ENCODE data around the gene PTPN13.

GRCh38 chr4:86565651-86566050, 28.5 kb upstream of the PTPN13 start:
- TF ChIP-seq, protein P1, sequence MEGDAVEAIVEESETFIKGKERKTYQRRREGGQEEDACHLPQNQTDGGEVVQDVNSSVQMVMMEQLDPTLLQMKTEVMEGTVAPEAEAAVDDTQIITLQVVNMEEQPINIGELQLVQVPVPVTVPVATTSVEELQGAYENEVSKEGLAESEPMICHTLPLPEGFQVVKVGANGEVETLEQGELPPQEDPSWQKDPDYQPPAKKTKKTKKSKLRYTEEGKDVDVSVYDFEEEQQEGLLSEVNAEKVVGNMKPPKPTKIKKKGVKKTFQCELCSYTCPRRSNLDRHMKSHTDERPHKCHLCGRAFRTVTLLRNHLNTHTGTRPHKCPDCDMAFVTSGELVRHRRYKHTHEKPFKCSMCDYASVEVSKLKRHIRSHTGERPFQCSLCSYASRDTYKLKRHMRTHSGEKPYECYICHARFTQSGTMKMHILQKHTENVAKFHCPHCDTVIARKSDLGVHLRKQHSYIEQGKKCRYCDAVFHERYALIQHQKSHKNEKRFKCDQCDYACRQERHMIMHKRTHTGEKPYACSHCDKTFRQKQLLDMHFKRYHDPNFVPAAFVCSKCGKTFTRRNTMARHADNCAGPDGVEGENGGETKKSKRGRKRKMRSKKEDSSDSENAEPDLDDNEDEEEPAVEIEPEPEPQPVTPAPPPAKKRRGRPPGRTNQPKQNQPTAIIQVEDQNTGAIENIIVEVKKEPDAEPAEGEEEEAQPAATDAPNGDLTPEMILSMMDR (conservative IDR thresholded peaks at IDR 0.05; ENCODE audit: low read length), result no peak
- no peak for TF ChIP-seq EZH2phosphoT487 (IDR thresholded peaks at IDR 0.05; ENCODE audit: borderline replicate concordance)

Data from Loucy (cell line).